GM21737 (cell line): Measurements from ENCODE around the gene UBR4.

ENCODE experiments used
- ATAC-seq: cut with Tn5 transposase; IDR thresholded peaks from one replicate; pipeline ENCODE4 v1.9.1; 2021; ENCODE audit warnings: mild to moderate bottlenecking, moderate library complexity; ENCODE audit not compliant: unreplicated experiment

UBR4 gene

GRCh38 chr1:19149736-19150135 is 60.3 kb downstream of the UBR4 start:
- ATAC-seq: no peak

- ATAC-seq: no peak
These were observed 69.6 kb downstream of the UBR4 start for GRCh38 chr1:19140465-19140864.

- no peak for ATAC-seq
These were observed 70.4 kb downstream of the UBR4 start for GRCh38 chr1:19139711-19140110.

- ATAC-seq: no peak
These were observed 71.0 kb downstream of the UBR4 start for GRCh38 chr1:19138958-19139581.

GRCh38 chr1:19138331-19138730 is 71.7 kb downstream of the UBR4 start:
- ATAC-seq: no peak

- ATAC-seq: no peak
These were observed 72.9 kb downstream of the UBR4 start for GRCh38 chr1:19137158-19137557.

GRCh38 chr1:19133360-19133759 is 76.7 kb downstream of the UBR4 start:
- no peak for ATAC-seq

GRCh38 chr1:19130468-19130867 is 79.6 kb downstream of the UBR4 start:
- ATAC-seq: no peak

- no peak for ATAC-seq
These were observed 81.0 kb downstream of the UBR4 start for GRCh38 chr1:19128968-19129514.

- ATAC-seq: no peak
These were observed 85.8 kb downstream of the UBR4 start for GRCh38 chr1:19124273-19124672.

GRCh38 chr1:19123837-19124236 is 86.2 kb downstream of the UBR4 start:
- no peak for ATAC-seq

- no peak for ATAC-seq
These were observed 87.4 kb downstream of the UBR4 start for GRCh38 chr1:19122668-19123067.

- ATAC-seq: no peak
These were observed 88.9 kb downstream of the UBR4 start for GRCh38 chr1:19121192-19121591.

GRCh38 chr1:19120070-19120469 is 90.0 kb downstream of the UBR4 start:
- no peak for ATAC-seq

- no peak for ATAC-seq
These were observed 94.8 kb downstream of the UBR4 start for GRCh38 chr1:19115082-19115808.

GRCh38 chr1:19113697-19114092 is 96.4 kb downstream of the UBR4 start:
- no peak for ATAC-seq

- ATAC-seq: no peak
These were observed 97.0 kb downstream of the UBR4 start for GRCh38 chr1:19112891-19113696.

GRCh38 chr1:19110257-19110927 is 99.7 kb downstream of the UBR4 start:
- ATAC-seq: no peak

GRCh38 chr1:19109545-19109944 is 100.5 kb downstream of the UBR4 start:
- ATAC-seq: no peak

- ATAC-seq: no peak
These were observed 108.8 kb downstream of the UBR4 start for GRCh38 chr1:19101244-19101643.

- no peak for ATAC-seq
These were observed 110.0 kb downstream of the UBR4 start for GRCh38 chr1:19100028-19100427.
